Stimulated activated CD4-positive, alpha-beta T cell treated with anti-CD3 and anti-CD28 coated beads, Interleukin-15, amount 100 ng/mL, for 24 hours (primary cell): Measurements from ENCODE around the gene HTR3D.
"Not testable (repeated sequence)": the region's sequence is repeated elsewhere in the genome, so short reads cannot be mapped to it uniquely, and the experiment has no call there.

Source experiments
- DNase-seq: peaks from one replicate; pipeline ENCODE4 v3.0.0-alpha.2; 2020

Gene HTR3D

GRCh38 chr3:184031187-184031792 lies at the start of gene HTR3D:
Gene HTR3D (plus strand): TSS chr3:184031742. CDS start chr3:184031742, 0 bp downstream.
- DNase-seq: no peak

- no peak for DNase-seq
Measured at GRCh38 chr3:183981990-183982644, 49.4 kb upstream of the HTR3D start.

- DNase-seq: no peak
Measured at GRCh38 chr3:183984127-183984740, 47.3 kb upstream of the HTR3D start.

GRCh38 chr3:183984749-183985729 lies 46.5 kb upstream of the HTR3D start:
- DNase-seq: no peak

GRCh38 chr3:183987000-183987600 lies 44.4 kb upstream of the HTR3D start:
- DNase-seq: no peak

GRCh38 chr3:183988216-183988790 lies 43.2 kb upstream of the HTR3D start:
- DNase-seq: no peak

GRCh38 chr3:183991403-183991802 lies 40.1 kb upstream of the HTR3D start:
- DNase-seq: no peak

GRCh38 chr3:184001761-184002160 lies 29.8 kb upstream of the HTR3D start:
- DNase-seq: no peak

- DNase-seq: no peak
Measured at GRCh38 chr3:184002469-184002868, 29.1 kb upstream of the HTR3D start.

GRCh38 chr3:184003187-184003967 lies 28.2 kb upstream of the HTR3D start:
- no peak for DNase-seq

- no peak for DNase-seq
Measured at GRCh38 chr3:184004476-184004875, 27.1 kb upstream of the HTR3D start.

GRCh38 chr3:184005941-184006507 lies 25.5 kb upstream of the HTR3D start:
- DNase-seq: peak; percentile 22

- DNase-seq: not testable (repeated sequence)
Measured at GRCh38 chr3:184007143-184007813, 24.3 kb upstream of the HTR3D start.

- no peak for DNase-seq
Measured at GRCh38 chr3:184008161-184008560, 23.4 kb upstream of the HTR3D start.

GRCh38 chr3:184011230-184011876 lies 20.2 kb upstream of the HTR3D start:
- no peak for DNase-seq

GRCh38 chr3:184011937-184012889 lies 19.3 kb upstream of the HTR3D start:
- DNase-seq: no peak

- no peak for DNase-seq
Measured at GRCh38 chr3:184015381-184016019, 16.0 kb upstream of the HTR3D start.

GRCh38 chr3:184016169-184016570 lies 15.4 kb upstream of the HTR3D start:
- DNase-seq: no peak
